Fibroblast of pulmonary artery (primary cell): ENCODE results near the gene ASIC2.
"Not testable (repeated sequence)": the region's sequence is repeated elsewhere in the genome, so short reads cannot be mapped to it uniquely, and the experiment has no call there.

ENCODE experiments used
- DNase-seq: peaks from one replicate; pipeline ENCODE4 v3.0.0-alpha.2; 2010; ENCODE audit warnings: low read depth
- H3K4me3 ChIP-seq: replicated peaks from 2 replicates; pipeline ENCODE4 v1.5.1; 2011; ENCODE audit warnings: low read depth, mild to moderate bottlenecking, control low read depth, low read length, moderate library complexity
- CTCF ChIP-seq: IDR thresholded peaks from 2 replicates; pipeline ENCODE4 v1.5.1; 2011; ENCODE audit warnings: mild to moderate bottlenecking, control low read depth, low read length, inconsistent platforms; ENCODE audit errors: missing control alignments

The ASIC2 gene

GRCh38 chr17:32985050-32985756, 307.9 kb downstream of the ASIC2 start:
- DNase-seq: no peak
- H3K4me3 ChIP-seq: no peak overlapping the region
- TF ChIP-seq CTCF: no peak

- DNase-seq, H3K4me3 ChIP-seq: not testable (repeated sequence)
Observed at GRCh38 chr17:32981611-32982010, 311.5 kb downstream of the ASIC2 start.

GRCh38 chr17:32980230-32980629, 312.9 kb downstream of the ASIC2 start:
- TF ChIP-seq CTCF: no peak

GRCh38 chr17:32976605-32977004, 316.5 kb downstream of the ASIC2 start:
- H3K4me3 ChIP-seq: no peak overlapping the region
- DNase-seq: no peak
- no peak for TF ChIP-seq CTCF

More at GRCh38 chr17:32980230-32980629, 312.9 kb downstream of the ASIC2 start:
- no peak for DNase-seq
- no peak overlapping the region for H3K4me3 ChIP-seq

GRCh38 chr17:32976131-32976530, 317.0 kb downstream of the ASIC2 start:
- no peak for TF ChIP-seq CTCF

GRCh38 chr17:32971171-32971570, 321.9 kb downstream of the ASIC2 start:
- peak; percentile 20 for DNase-seq
- no peak overlapping the region for H3K4me3 ChIP-seq
- no peak for TF ChIP-seq CTCF

More at GRCh38 chr17:32976131-32976530, 317.0 kb downstream of the ASIC2 start:
- no peak for DNase-seq
- H3K4me3 ChIP-seq: no peak overlapping the region

GRCh38 chr17:32970281-32970680, 322.8 kb downstream of the ASIC2 start:
- peak; percentile 6 for DNase-seq
- TF ChIP-seq CTCF: no peak
- no peak overlapping the region for H3K4me3 ChIP-seq

- DNase-seq, H3K4me3 ChIP-seq: not testable (repeated sequence)
Observed at GRCh38 chr17:32969231-32969630, 323.9 kb downstream of the ASIC2 start.
